CD8-positive, alpha-beta memory T cell (primary cell): ENCODE data around the gene PRPSAP1. TPM values are rescaled to one million over a fixed set of nuclear protein-coding genes. Genes with fewer than 3 reads are reported as not detected.

Experiments used
- CTCF ChIA-PET: fragments of 350-600 bp; sonication (Branson Sonifier 250); formaldehyde crosslinking; loops from one replicate; lab custom pipeline; 2021; ENCODE audit warnings: antibody characterized with exemption; lab: Charles Lee
- POLR2A ChIA-PET: fragments of 350-600 bp; sonication (Branson Sonifier 250); formaldehyde crosslinking; loops from one replicate; lab custom pipeline; 2021; ENCODE audit warnings: antibody characterized with exemption; lab: Charles Lee
- DNase-seq, 5 donors: peaks; one replicate each; pipeline versions ENCODE4 v3.0.0 to v3.0.0-alpha.2; 2020 to 2022; ENCODE audit warnings: mixed read lengths in 1 of 5
- H3K27ac ChIP-seq: one replicate; pipeline ENCODE4 v1.7.0; 2013; ENCODE audit warnings: low read depth, mild to moderate bottlenecking, low read length, moderate library complexity
- H3K27me3 ChIP-seq: 2 replicates; pipeline ENCODE4 v1.7.0; 2013; ENCODE audit warnings: low read length, mild to moderate bottlenecking; ENCODE audit not compliant: insufficient read depth, poor library complexity, severe bottlenecking
- H3K36me3 ChIP-seq: 2 replicates; pipeline ENCODE4 v1.7.0; 2013; ENCODE audit warnings: mild to moderate bottlenecking, low read length, moderate library complexity; ENCODE audit not compliant: insufficient read depth
- H3K4me1 ChIP-seq: 2 replicates; pipeline ENCODE4 v1.7.0; 2013; ENCODE audit warnings: mild to moderate bottlenecking, low read length, moderate library complexity; ENCODE audit not compliant: insufficient read depth
- H3K4me3 ChIP-seq: 2 replicates; pipeline ENCODE4 v1.7.0; 2013; ENCODE audit warnings: mild to moderate bottlenecking, low read length
- H3K9me3 ChIP-seq: 2 replicates; pipeline ENCODE4 v1.7.0; 2013; ENCODE audit warnings: mild to moderate bottlenecking, low read length
- H3K27ac Mint-ChIP-seq, 8 donors: one replicate each; pipeline ENCODE4 v1.8.0; 2020 to 2021; ENCODE audit warnings: mixed read lengths in 8 of 8, mild to moderate bottlenecking in 6 of 8, inconsistent platforms in 3 of 8, moderate library complexity in 3 of 8
- H3K27me3 Mint-ChIP-seq, 2 donors: one replicate each; pipeline ENCODE4 v1.8.0; 2020 to 2021; ENCODE audit warnings: mixed read lengths in 2 of 2, mild to moderate bottlenecking in 1 of 2, moderate library complexity in 1 of 2
- H3K36me3 Mint-ChIP-seq, 3 donors: one replicate each; pipeline ENCODE4 v1.8.0; 2020 to 2021; ENCODE audit warnings: mixed read lengths in 3 of 3, inconsistent platforms in 1 of 3, mild to moderate bottlenecking in 1 of 3
- H3K4me1 Mint-ChIP-seq, 3 donors: one replicate each; pipeline ENCODE4 v1.8.0; 2020 to 2021; ENCODE audit warnings: mixed read lengths in 3 of 3, inconsistent platforms in 1 of 3, mild to moderate bottlenecking in 1 of 3
- H3K4me3 Mint-ChIP-seq, 7 donors: one replicate each; pipeline ENCODE4 v1.8.0; 2020 to 2021; ENCODE audit warnings: mixed read lengths in 7 of 7, mild to moderate bottlenecking in 6 of 7, moderate library complexity in 4 of 7, inconsistent platforms in 2 of 7
- H3K9me3 Mint-ChIP-seq, 5 donors: one replicate each; pipeline ENCODE4 v1.8.0; 2020 to 2022; ENCODE audit warnings: mixed read lengths in 5 of 5, mild to moderate bottlenecking in 3 of 5, moderate library complexity in 2 of 5, inconsistent platforms in 1 of 5
- polyA plus RNA-seq: library from polyadenylated mRNA; unstranded; fragments of 300-500 nt; fragmentation: Illumina TruSeq; gene quantifications from one replicate; pipeline ENCODE4 v1.2.3, GENCODE V29; 2021
- total RNA-seq, 2 experiments: library from RNA; stranded (reverse); gene quantifications; one replicate each; pipeline ENCODE4 v1.2.3, GENCODE V29; 2021

The PRPSAP1 gene
- total and polyA plus RNA-seq, 3 experiments from 2014 or later: 46.9 to 63.3 (median 48.3) TPM

GRCh38 chr17:76277300-76278267, 76.1 kb downstream of the PRPSAP1 start:
- no peak overlapping the region for H3K4me3 Mint-ChIP-seq
- Histone ChIP-seq H3K9me3 (no peaks in the 10 kb centered on the region), H3K27me3 (no peaks in the 10 kb centered on the region), H3K36me3 (no peaks in the 10 kb centered on the region), H3K4me3 (no peak overlapping the region), H3K27ac (no peak overlapping the region), H3K4me1 (peaks cover 30% of the 10 kb centered on the region)
- ChIA-PET CTCF (interaction anchor here (1.1 to 6.2 kb wide), 10 partner anchors 8 to 166 kb away, joined by 3 to 227 read pairs (median 24); partner anchors contain the start of genes FOXJ1 and RNF157), POLR2A (interaction anchor here (0.5 to 0.6 kb wide), 2 partner anchors 74 to 132 kb away, joined by 3 to 5 read pairs; no protein-coding TSS in a partner anchor)
- no peaks in the 10 kb centered on the region for H3K27me3 Mint-ChIP-seq
- DNase-seq: no peak
- H3K9me3 Mint-ChIP-seq: no peaks in the 10 kb centered on the region
- peaks cover 10 to 32% (median 17%) of the 10 kb centered on the region in 3 donors for H3K4me1 Mint-ChIP-seq
- H3K36me3 Mint-ChIP-seq: no peaks in the 10 kb centered on the region
- peak overlapping the region in 4 of 8 donors; percentile 6 to 27 (median 14) for H3K27ac Mint-ChIP-seq

- DNase-seq: no peak
- peak overlapping the region in 4 of 8 donors; percentile 19 to 63 (median 37) for H3K27ac Mint-ChIP-seq
- H3K9me3 Mint-ChIP-seq: no peaks in the 10 kb centered on the region
- Histone ChIP-seq H3K4me1 (peaks cover 39% of the 10 kb centered on the region), H3K4me3 (no peak overlapping the region), H3K27me3 (no peaks in the 10 kb centered on the region), H3K36me3 (no peaks in the 10 kb centered on the region), H3K27ac (no peak overlapping the region), H3K9me3 (no peaks in the 10 kb centered on the region)
- CTCF ChIA-PET: interaction anchor here (0.8 to 5.5 kb wide), 4 partner anchors 96 to 155 kb away, joined by 3 to 227 read pairs (median 10); no protein-coding TSS in a partner anchor
- no peak overlapping the region for H3K4me3 Mint-ChIP-seq
- H3K36me3 Mint-ChIP-seq: no peaks in the 10 kb centered on the region
- H3K4me1 Mint-ChIP-seq: peaks cover 14 to 38% (median 17%) of the 10 kb centered on the region in 3 donors
- POLR2A ChIA-PET: no interaction called here
- no peaks in the 10 kb centered on the region for H3K27me3 Mint-ChIP-seq
Observed at GRCh38 chr17:76276461-76277299, 77.0 kb downstream of the PRPSAP1 start.

- peak overlapping the region in 1 of 8 donors; percentile 27 for H3K27ac Mint-ChIP-seq
- Histone ChIP-seq H3K27ac (no peak overlapping the region), H3K36me3 (no peaks in the 10 kb centered on the region), H3K4me3 (no peak overlapping the region), H3K4me1 (peaks cover 45% of the 10 kb centered on the region), H3K27me3 (no peaks in the 10 kb centered on the region), H3K9me3 (no peaks in the 10 kb centered on the region)
- H3K27me3 Mint-ChIP-seq: no peaks in the 10 kb centered on the region
- H3K4me3 Mint-ChIP-seq: no peak overlapping the region
- no peak for DNase-seq
- ChIA-PET POLR2A (no interaction called here), CTCF (interaction anchor here (0.8 to 3.7 kb wide), 3 partner anchors 95 to 154 kb away, joined by 3 to 16 read pairs (median 3); no protein-coding TSS in a partner anchor)
- no peaks in the 10 kb centered on the region for H3K9me3 Mint-ChIP-seq
- H3K4me1 Mint-ChIP-seq: peaks cover 19 to 45% (median 23%) of the 10 kb centered on the region in 3 donors
- H3K36me3 Mint-ChIP-seq: peaks cover 0 to under 1% (median 0%) of the 10 kb centered on the region in 3 donors
Observed at GRCh38 chr17:76276069-76276431, 77.7 kb downstream of the PRPSAP1 start.

GRCh38 chr17:76275382-76276068, 78.2 kb downstream of the PRPSAP1 start:
- Mint-ChIP-seq H3K27ac (peak overlapping the region in 1 of 8 donors; percentile 74), H3K4me3 (no peak overlapping the region), H3K36me3 (peaks cover 0 to 4% (median 0%) of the 10 kb centered on the region in 3 donors), H3K27me3 (no peaks in the 10 kb centered on the region), H3K9me3 (no peaks in the 10 kb centered on the region), H3K4me1 (peaks cover 23 to 50% (median 28%) of the 10 kb centered on the region in 3 donors)
- peaks cover 4% of the 10 kb centered on the region for H3K36me3 ChIP-seq
- POLR2A ChIA-PET: no interaction called here
- no peaks in the 10 kb centered on the region for H3K27me3 ChIP-seq
- CTCF ChIA-PET: interaction anchor here (0.8 to 3.7 kb wide), 4 partner anchors 95 to 154 kb away, joined by 3 to 16 read pairs (median 3); no protein-coding TSS in a partner anchor
- peaks cover 50% of the 10 kb centered on the region for H3K4me1 ChIP-seq
- H3K4me3 ChIP-seq: no peak overlapping the region
- H3K27ac ChIP-seq: no peak overlapping the region
- no peaks in the 10 kb centered on the region for H3K9me3 ChIP-seq
- DNase-seq: no peak

- Histone ChIP-seq H3K4me3 (no peak overlapping the region), H3K4me1 (peaks cover 52% of the 10 kb centered on the region), H3K36me3 (peaks cover 7% of the 10 kb centered on the region), H3K27ac (no peak overlapping the region), H3K27me3 (no peaks in the 10 kb centered on the region), H3K9me3 (no peaks in the 10 kb centered on the region)
- ChIA-PET CTCF (interaction anchor here (1.1 to 7.1 kb wide), 3 partner anchors 94 to 152 kb away, joined by 3 to 46 read pairs (median 16); no protein-coding TSS in a partner anchor), POLR2A (interaction anchor here (0.6 to 4.3 kb wide), 5 partner anchors 11 to 95 kb away, joined by 3 to 38 read pairs (median 6); partner anchors contain the start of genes RNF157 and UBALD2)
- H3K9me3 Mint-ChIP-seq: no peaks in the 10 kb centered on the region
- peak overlapping the region in 6 of 8 donors; percentile 26 to 79 (median 36) for H3K27ac Mint-ChIP-seq
- H3K4me3 Mint-ChIP-seq: peak overlapping the region in 2 of 7 donors; percentile 20 to 24
- H3K27me3 Mint-ChIP-seq: no peaks in the 10 kb centered on the region
- peaks cover 0 to 9% (median 0%) of the 10 kb centered on the region in 3 donors for H3K36me3 Mint-ChIP-seq
- no peak for DNase-seq
- peaks cover 32 to 56% (median 34%) of the 10 kb centered on the region in 3 donors for H3K4me1 Mint-ChIP-seq
Observed at GRCh38 chr17:76274112-76274956, 79.4 kb downstream of the PRPSAP1 start.

GRCh38 chr17:76273445-76274111, 80.1 kb downstream of the PRPSAP1 start:
- DNase-seq: no peak
- no peak overlapping the region for H3K4me3 ChIP-seq

More at GRCh38 chr17:76273445-76274111, 80.1 kb downstream of the PRPSAP1 start:
- Mint-ChIP-seq H3K4me1 (peaks cover 38 to 62% (median 39%) of the 10 kb centered on the region in 3 donors), H3K27ac (peak overlapping the region; percentile 85 to 98 (median 94)), H3K9me3 (no peaks in the 10 kb centered on the region), H3K4me3 (peak overlapping the region in 4 of 7 donors; percentile 71 to 91 (median 80)), H3K36me3 (peaks cover 0 to 14% (median 0%) of the 10 kb centered on the region in 3 donors), H3K27me3 (no peaks in the 10 kb centered on the region)
- Histone ChIP-seq H3K9me3 (no peaks in the 10 kb centered on the region), H3K27ac (peak overlapping the region; percentile 67), H3K36me3 (peaks cover 12% of the 10 kb centered on the region), H3K4me1 (peaks cover 58% of the 10 kb centered on the region), H3K27me3 (no peaks in the 10 kb centered on the region)
- ChIA-PET POLR2A (interaction anchor here (0.5 to 4.3 kb wide), 6 partner anchors 11 to 452 kb away, joined by 3 to 38 read pairs (median 5); partner anchors contain the start of genes RNF157 and UBALD2), CTCF (interaction anchor here (2.7 to 7.1 kb wide), 3 partner anchors 10 to 151 kb away, joined by 8 to 46 read pairs (median 16); no protein-coding TSS in a partner anchor)
